Stomach (tissue), 4 donors: ENCODE results near the gene SORCS2.

Experiments used
- POLR2A ChIP-seq, 4 donors: fragments of 450-650 bp; IDR thresholded peaks; one replicate each; pipeline ENCODE4 v1.6.1; 2016; ENCODE audit warnings: antibody characterized with exemption in 4 of 4, control low read depth in 2 of 4, mild to moderate bottlenecking in 1 of 4, moderate library complexity in 1 of 4
- TF ChIP-seq, protein P1 (sequence below), 7 experiments: fragments of 450-650 bp in 4 of 7; fragments of 200-600 bp in 3 of 7; sonication (generic) in 3 of 7; IDR thresholded peaks; one replicate each; pipeline ENCODE4 v1.5.1; 2016 to 2019; ENCODE audit warnings: antibody characterized with exemption in 7 of 7, control low read depth in 2 of 7, mild to moderate bottlenecking in 1 of 7

- TF ChIP-seq POLR2A (IDR thresholded peaks at IDR 0.05), result no peak
- TF ChIP-seq, protein P1, sequence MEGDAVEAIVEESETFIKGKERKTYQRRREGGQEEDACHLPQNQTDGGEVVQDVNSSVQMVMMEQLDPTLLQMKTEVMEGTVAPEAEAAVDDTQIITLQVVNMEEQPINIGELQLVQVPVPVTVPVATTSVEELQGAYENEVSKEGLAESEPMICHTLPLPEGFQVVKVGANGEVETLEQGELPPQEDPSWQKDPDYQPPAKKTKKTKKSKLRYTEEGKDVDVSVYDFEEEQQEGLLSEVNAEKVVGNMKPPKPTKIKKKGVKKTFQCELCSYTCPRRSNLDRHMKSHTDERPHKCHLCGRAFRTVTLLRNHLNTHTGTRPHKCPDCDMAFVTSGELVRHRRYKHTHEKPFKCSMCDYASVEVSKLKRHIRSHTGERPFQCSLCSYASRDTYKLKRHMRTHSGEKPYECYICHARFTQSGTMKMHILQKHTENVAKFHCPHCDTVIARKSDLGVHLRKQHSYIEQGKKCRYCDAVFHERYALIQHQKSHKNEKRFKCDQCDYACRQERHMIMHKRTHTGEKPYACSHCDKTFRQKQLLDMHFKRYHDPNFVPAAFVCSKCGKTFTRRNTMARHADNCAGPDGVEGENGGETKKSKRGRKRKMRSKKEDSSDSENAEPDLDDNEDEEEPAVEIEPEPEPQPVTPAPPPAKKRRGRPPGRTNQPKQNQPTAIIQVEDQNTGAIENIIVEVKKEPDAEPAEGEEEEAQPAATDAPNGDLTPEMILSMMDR (IDR thresholded peaks at IDR 0.05), result no peak
Measured at GRCh38 chr4:7232061-7232650, 39.8 kb downstream of the SORCS2 start.
